HG02840 (cell line): ENCODE data around the gene DCD.
A peak's percentile ranks its signal among the peaks of the same experiment; 100 is the strongest.

ENCODE experiments used
- ATAC-seq: cut with Tn5 transposase; IDR thresholded peaks from one replicate; pipeline ENCODE4 v1.9.1; 2021; ENCODE audit warnings: mild to moderate bottlenecking, moderate library complexity, moderate number of reproducible peaks; ENCODE audit not compliant: unreplicated experiment, low FRiP score

DCD gene

DNA sequence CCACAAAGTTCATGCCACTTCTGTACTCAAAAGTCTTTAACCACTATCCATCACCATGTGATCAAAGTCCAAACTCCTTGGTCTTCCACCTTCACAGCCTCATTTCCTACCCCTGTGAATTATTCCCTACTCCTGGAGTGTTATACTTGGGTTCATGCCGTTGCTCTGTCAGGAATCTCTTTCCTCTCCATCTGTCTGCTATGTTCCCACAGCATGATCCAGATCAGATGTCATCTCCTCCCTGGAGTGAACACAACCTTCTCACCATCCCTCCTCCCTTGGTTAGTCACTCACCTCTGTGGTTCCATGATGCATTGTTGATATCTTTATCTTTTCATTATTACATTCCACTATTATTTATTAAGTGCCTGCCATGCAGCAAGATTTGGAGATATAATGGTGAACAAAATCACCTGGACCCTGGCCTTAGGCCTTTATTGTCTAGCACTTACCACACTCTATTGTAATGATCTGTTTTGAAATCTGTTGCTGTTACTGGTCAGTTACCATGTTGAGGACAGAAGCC is 35.9 kb downstream of the DCD start:
- ATAC-seq: no peak

DNA sequence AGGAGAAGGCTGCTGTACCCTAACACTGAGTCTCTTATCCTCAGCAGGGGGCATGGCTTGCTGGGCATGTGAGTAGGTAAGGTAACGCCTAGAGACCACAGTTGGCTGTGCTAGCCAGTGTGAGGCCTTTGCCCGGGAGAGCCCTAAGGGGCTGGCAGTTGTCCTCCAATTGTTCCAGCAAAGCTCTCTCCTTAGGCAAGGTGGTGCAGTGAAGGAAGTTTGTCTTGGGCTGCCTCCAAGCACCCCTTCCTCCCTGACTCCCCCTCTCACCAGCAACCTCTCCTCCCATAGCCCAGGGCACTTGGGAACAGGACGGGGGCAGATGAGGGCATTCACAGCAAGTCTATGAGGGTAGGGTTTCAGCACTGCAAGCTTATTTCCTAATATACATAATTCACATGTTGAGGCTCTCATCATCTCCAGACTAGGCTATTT is 36.4 kb downstream of the DCD start:
- ATAC-seq: no peak

DNA sequence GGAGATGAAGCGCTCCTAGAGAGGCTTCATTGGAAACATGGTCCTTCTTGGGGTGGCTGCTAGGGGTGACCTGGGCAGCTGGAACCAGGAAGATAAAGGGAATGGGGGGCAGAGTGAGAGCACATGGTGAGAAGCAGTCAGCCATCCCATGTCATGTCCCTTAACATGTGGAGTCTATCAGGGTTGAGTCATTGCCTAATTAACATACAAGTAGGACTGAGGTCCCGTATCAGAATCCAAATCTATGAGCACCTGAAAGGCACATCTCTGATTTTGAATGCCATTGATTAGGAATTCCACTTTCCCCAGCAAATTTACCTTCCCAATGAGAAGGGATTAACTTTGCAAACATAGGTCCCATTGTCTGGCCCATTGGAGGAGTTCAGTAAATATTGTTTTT is 39.4 kb downstream of the DCD start:
- ATAC-seq: no peak

DNA sequence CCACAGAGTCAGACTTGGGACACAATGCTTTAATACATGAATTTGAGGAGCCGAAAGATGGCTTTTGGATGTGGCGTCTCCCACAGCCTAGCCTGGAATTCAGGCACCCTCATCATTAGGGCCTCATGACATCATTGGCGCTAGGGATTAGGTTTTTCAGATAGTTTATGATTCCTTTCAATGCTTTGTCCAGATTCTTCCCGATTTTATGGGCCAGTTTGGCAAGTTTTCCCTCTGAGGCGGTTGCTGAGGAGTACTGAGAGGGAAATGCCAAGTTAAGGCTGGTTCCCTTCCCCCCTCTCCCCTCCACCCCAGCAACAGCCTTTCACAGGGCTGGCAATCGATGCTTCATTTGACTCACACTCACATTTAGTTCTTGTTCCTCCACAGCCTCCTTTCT is 40.0 kb downstream of the DCD start:
- no peak for ATAC-seq

DNA sequence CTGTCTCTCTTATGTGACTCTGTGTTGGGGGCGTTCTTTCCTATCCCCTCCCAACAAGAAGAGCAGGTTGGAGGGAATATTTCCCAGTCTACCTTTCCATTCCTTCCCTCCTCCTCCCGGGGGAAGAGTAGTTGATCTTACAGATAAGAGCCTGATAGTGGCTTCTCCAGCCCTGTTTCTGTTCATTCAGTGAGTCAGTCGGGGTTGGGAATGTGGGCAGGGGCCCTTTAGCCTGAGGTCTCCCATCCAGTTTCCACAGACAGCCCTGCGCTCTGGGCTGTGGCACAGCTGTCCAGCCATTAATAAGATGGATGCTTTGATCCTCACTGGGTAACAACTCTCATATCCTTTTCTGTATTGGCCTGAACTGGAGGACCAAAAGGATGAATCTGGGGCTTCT is 41.6 kb downstream of the DCD start:
- ATAC-seq: no peak

DNA sequence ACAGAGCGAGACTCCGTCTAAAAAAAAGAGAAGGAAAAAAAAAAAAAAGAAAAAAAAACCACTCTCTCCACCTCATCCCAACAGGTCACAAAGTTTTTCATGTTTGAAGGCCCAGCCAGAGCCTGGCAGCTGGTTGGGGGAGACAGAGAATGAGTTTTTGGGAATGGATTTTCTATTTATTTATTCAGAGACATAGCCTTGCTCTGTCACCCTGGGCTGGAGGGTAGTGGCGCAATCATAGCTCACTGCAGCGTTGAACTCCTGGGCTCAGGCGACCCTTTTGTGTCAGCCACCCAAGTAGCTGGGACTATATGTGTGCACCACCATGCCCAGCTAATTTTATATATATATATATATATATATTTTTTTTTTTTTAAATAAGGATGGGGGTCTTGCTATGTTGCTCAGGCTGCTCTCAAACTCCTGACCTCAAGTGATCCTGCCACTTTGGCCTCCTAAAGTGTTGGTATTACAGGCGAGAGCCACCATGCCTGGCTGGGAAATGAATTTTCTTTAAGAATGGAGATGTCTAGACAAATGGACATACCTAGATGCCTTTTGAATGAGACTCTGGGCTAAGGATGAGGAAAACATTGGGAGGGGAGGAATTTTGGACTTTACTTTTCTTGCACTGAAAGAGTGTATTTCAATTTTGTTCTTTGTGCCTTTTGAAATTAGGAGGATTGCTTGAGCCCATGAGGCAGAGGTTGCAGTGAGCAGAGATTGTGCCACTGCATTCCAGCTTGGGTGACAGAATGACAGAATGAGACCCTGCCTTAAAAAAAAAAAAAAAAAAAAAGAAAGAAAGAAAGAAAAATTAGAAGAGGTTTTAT is 42.8 kb downstream of the DCD start:
- no peak for ATAC-seq

DNA sequence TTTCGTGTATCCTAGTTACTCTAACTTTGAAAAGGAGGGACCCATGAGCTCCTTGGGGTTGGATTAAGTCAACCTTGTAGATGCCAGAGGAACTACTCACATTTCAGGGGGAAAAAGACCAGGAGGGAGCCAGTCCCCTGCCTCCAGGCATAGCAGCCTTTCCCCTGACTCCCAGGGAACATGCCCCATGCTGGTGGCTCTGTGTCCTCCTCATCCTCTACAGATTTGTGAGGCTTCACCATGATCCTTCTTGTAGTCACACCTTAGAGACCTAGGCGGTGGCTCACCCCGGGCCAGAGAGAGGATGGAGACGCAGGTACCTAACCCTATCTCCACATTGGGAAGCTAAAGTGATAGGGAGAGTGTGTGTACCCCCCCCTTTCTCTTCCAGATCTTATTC is 43.7 kb downstream of the DCD start:
- ATAC-seq: no peak

DNA sequence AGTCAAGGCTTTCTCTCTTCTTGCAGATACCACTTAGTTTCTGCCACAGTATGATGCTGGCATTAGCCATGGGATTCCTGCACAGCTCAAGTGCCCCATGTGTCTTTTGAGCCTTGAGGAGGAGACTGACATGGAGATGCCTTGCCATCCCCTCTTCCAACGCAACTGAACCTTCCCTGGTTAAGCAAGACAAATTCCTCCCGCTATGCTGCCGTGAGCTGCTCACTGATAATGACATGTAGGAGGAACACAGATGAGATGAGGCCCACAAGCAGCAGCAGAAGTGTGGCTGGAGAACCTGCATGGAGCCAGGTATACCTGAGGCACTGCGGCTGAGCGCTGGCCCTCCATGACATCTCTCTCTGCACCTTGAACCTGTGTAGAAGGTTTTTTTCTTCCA is 44.3 kb downstream of the DCD start:
- ATAC-seq: no peak

DNA sequence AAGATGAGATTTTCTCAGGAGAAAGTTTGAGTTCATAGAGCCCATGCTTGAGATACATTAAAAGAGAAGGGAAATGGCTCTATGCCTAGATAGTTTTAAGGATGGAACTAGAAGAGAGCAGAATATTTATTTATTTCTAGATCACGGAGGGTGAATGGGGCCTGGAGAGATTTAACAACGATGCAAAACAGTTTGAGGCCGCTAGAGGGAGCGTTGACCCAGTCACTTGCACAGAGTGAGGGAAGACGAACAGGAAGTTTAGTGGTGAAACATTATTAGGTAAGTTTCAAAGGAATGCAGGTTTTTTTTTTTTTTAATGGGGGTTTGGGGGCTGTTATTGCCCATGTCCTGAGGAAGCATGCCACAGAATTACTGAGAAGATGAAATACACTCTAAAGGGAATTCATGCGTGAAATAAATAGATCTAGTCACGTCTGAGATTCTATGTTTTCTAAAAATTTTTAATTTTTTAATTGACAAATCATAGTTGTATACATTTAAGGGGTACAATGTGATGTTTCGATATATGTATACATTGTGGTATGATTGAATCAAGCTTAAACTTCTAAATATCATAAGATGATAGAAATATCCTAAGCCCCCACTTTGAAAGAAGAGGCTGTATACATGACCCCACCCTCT is 44.9 kb downstream of the DCD start:
- ATAC-seq: peak; percentile 79

DNA sequence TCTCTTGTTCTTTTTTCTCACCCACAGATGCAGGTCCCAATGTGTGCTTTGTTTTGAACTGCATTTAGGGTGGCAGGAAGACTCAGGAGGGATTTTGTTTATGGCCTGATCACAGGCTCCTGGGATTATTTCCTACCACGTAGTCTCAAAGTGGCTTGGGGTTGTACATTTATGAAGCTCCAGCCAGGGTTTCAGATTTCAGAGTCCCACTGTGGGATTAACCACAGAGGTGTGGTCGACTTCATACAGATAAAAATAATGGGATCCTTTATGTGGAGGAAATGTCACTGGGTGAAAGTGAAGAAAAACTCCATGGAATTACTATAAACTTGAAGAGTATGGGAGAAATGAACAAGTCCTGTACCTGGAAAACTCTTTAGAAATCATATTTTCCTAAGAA is 45.5 kb downstream of the DCD start:
- no peak for ATAC-seq

DNA sequence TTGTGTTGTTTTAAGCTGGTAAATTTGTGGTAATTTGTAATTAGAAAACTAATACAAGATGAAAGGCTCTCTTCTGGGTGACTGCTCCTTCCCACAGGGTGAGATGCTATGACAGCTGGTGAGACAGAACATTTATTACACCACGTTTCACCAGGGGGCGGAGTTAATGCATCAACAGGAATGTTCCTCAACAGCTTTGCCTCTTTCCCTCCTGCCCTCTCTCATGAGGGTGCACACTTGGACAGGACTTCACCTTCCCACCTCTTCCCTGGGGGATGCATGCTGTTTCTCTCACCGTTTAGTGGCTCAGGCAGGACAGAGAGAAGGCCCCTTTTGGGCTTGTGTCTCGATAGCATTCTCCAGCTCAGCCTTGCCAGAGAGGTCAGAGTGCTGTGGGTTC is 46.3 kb downstream of the DCD start:
- ATAC-seq: no peak

DNA sequence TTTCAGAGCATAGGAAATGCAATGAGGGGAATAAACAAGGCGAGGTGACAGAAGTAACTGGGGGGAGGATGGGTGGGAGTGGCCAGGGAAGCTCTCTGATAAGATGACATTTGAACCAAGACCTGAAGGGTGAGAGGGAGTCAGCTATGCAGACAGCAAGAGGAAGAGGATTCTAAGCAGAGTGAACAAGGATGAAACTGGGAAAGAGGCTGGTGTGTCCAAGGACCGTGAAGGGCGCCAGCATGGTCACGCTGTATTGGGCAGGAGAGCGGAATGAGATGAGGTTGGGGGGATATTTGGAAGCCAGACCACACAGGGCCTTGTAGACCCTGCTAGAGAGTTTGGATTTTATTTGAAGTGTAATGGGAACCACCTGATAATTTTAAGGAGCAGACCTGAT is 49.2 kb downstream of the DCD start:
- no peak for ATAC-seq

DNA sequence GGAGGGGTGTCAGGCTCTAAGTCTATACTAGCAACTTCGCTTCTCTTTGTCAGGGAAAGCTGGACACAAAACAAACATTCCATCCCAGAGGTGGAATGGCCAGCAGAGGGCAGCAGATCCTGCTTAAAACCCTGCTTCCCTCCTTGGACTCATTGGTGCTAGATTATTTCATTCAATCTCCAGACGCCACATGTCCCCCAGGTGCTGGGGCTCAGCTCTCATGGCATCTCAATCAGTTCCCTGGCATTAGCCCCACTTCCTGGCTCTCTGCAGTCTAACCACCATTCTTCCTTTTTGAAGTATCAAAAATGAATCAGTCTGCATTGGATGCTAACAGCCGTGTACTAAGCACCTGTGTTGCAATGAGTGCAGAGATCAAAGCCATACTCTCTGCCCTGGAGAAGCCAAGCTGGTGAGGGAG is 51.6 kb downstream of the DCD start:
- no peak for ATAC-seq

DNA sequence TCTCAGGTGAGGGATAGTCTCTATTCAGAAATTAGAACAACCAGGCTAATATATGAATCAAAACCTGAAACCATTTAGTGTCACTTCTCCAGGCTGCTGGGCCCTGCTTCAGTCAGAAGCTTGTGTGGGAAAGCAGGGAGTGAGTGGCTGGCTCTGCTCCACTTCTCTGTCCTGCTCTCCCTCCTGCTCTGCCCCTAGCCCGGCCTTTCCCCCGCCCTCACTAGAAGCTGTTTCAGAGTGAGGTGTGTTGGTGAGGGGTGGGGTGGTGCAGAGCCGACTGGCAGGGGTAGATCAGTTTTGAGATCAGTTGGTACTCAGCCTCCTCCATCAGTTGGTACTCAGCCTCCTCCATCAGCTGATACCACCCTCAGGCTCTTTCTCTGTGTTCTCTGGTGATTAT is 52.7 kb downstream of the DCD start:
- no peak for ATAC-seq
